GM19468 (cell line): ENCODE results near the gene FJX1.

Experiments
- ATAC-seq: cut with Tn5 transposase; IDR thresholded peaks from one replicate; pipeline ENCODE4 v1.9.1; 2021; ENCODE audit warnings: mild to moderate bottlenecking, moderate library complexity, moderate number of reproducible peaks; ENCODE audit not compliant: unreplicated experiment; ENCODE audit errors: extremely low read depth

Gene FJX1

DNA sequence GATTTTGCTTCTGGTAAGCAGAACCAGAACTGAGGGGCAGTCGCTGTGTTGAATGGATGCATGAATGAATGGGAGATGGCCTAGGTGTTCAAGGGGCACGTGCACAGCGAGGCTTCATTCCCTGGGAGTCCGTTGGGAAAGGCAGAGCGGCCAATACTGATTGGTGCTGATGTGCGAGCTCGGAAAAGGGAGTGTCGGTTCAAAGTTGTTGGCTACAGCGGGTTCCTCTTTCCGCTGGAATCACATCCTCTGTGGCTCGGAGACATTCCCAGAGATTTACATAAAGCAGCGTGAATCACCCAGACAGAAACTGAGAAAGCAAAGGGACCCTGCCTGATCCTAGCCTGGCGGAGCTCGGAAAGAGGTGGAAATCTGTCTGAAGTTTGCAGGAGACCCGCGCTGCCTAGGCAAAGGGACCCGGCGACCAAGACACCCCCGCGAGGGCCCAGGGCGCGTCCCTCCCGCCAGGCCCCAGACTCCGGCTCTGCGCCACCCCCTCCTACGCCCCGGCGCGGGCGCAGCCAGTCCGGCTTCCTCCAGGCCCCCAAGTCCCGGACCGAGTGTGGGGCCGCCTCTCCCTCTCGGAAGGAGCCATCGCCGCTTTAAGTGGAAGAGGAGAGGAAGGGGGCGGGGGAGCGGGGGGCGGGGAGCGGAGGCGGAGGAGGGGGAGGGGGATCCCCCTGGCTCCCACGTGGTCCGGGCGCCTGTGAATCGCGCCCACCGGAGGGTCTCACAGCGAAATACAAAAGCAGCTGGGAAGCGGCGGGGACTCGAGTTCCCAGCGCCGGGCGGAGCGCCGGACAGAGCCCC lies at the start of gene FJX1:
TSS of gene FJX1 (plus strand) at position 774 of the 810 bp plus-strand sequence. CDS start 177 bp downstream, outside the sequence.
- ATAC-seq = no peak

- ATAC-seq = no peak
These were observed 46.6 kb upstream of the FJX1 start for GRCh38 chr11:35571696-35572095.

GRCh38 chr11:35579557-35580396 lies 38.5 kb upstream of the FJX1 start:
- ATAC-seq = no peak

GRCh38 chr11:35580397-35580781 lies 37.9 kb upstream of the FJX1 start:
- no peak for ATAC-seq

- ATAC-seq = no peak
These were observed 36.2 kb upstream of the FJX1 start for GRCh38 chr11:35582033-35582432.

GRCh38 chr11:35583126-35583525 lies 35.1 kb upstream of the FJX1 start:
- ATAC-seq = no peak

GRCh38 chr11:35583843-35584242 lies 34.4 kb upstream of the FJX1 start:
- no peak for ATAC-seq

DNA sequence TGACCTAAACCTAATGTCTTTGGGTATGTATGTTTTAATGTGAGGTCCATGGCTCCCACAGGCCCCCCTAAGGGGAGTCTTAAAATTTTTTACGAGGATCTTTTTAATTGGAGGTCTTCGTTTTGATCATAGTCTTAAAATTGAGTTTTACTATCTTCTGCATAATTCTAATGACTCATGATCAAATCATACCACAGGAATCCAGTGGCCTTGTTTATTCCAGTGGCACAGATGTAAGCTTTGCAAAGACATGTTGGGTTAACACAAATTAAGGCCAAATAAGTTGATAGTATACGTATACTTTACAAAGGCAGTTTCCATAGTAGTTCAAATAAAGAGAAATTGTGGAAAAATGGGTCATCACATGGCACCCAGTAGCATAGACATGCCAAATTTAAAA lies 33.9 kb upstream of the FJX1 start:
- ATAC-seq = no peak

- no peak for ATAC-seq
These were observed 32.8 kb upstream of the FJX1 start for GRCh38 chr11:35585416-35585815.

GRCh38 chr11:35586222-35586621 lies 32.0 kb upstream of the FJX1 start:
- no peak for ATAC-seq

DNA sequence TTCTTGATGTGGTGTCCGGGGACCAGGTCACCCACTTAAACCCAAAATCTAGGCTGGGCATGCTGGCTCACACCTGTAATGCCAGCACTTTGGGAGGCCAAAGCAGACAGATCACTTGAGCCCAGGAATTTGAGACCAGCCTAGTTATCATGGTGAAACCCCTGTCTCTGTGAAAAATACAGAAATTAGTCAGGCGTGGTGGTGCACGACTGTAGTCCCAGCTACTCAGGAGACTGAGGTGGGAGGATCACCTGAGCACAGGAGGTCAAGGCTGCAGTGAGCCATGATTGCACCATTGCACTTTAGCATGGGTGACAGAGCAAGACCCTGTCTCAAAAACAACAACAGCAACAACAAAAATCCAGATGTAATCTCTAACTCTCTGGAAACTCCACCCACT lies 30.3 kb upstream of the FJX1 start:
- no peak for ATAC-seq

DNA sequence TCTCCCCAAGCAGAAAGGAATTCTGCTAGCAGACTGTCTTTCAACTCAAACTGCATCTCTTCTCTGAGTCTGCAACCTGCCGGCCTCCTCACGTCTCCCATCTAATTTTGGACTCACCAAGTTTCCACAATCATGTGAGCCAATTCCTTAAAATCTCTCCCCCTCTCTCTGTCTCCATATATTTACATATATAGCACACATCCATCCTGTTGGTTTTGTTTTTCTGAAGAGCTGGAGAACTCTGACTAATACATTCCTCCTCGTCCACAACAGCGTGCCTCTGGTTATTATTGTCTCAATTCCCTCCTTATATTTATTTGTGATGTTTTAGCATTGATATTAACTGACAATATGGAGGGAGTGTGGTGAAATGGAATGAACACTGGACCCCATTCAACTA lies 29.6 kb upstream of the FJX1 start:
- no peak for ATAC-seq

DNA sequence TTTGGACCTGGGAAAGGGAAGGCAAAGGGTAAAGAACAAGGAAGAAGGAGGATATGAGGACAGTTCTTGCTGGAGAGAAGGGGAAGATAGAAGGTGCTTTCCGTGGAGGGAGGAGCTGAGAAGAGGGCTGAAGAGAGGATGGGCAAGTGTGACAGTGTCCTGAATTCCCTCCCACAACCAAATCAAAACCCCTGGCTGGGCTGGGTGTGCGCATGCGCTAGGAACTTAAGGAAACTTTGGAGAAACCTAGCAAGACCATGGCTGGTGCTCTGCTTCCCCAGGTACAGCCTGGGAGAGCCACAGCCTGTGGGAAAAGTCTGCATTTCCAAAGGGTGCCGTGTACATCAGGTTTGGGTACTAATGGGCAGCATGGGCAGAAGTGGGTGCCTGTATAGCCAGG lies 29.0 kb upstream of the FJX1 start:
- no peak for ATAC-seq

- ATAC-seq = no peak
These were observed 27.8 kb upstream of the FJX1 start for GRCh38 chr11:35590412-35590811.

DNA sequence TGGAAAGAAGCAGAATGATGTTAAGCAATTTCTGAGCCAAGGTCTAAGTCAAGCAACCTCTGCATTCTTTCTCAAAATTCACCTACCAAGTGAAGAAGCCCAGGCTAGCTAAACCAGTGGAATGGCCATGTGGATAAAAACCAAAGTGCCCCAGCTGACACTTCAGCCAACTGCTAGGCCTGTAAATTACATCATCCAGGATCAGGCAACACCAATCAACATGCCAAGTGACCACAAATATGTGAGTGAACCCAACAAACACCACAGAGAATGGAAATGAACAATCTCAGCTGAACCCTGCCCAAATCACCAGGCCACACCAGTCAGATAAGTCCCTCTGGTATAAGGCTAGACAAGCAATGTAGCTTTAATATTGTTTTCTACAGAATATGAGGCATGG lies 25.1 kb upstream of the FJX1 start:
- ATAC-seq = no peak

DNA sequence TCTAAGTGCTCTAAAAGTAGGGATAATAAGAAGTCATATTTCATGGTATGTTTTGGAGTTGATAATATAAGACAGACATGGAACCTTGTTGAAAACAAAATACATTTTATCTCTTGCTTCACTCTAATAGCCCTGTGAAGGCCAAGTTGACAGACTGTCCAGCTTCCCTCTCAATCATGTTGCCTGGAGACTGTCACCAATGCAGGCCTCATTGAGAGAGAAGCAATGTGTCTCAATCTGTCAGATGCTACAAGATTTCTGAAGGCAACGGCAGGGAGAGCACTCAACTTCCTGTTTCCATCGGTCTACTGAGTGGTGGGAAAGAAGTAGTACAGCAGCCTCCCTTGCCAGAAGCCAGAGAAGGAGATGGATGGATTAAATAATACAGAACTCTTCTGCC lies 23.6 kb upstream of the FJX1 start:
- ATAC-seq = no peak

DNA sequence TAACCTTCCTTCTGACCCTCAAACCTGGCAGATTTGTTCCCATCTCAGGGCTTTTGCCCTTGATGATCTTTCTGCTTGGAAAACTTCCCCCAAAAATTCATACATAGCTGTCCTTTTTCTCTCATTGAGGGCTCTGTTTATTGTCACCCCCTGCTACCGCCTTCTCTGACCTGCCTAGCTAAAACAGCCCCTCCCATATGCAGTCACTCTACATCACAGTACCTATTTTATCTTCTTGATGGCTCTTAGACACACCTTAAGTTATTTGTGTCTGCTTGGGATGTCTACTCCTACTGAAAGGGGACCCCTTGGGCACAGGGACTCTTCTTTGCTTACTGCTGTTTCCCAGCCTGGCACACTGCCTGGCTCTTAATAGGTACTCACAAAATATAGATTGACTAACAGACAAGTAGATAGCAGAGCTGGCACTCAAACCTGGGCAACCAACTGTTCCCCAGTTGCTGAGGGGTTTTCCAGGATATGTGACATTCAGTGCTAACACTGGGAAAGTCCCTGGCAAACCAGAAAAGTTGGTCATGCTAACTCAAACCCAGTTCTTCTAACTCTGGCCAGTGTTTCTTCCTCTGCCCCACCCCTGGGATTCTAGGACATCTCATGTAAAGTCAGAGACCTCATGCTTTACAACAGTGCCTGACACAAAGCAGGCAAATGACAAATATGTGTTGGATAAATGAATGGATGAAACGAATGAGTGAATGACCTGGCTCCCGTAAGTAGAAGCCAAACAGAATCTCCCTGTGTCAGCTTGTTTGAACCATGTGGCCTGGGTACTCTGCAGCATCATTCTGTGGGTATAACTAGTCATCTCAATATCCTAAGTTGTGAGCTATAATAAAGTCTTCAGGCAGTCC lies 19.8 kb upstream of the FJX1 start:
- peak; percentile 42 for ATAC-seq

GRCh38 chr11:35600331-35600838 lies 17.9 kb upstream of the FJX1 start:
- no peak for ATAC-seq

- no peak for ATAC-seq
These were observed 16.0 kb upstream of the FJX1 start for GRCh38 chr11:35602160-35602793.

DNA sequence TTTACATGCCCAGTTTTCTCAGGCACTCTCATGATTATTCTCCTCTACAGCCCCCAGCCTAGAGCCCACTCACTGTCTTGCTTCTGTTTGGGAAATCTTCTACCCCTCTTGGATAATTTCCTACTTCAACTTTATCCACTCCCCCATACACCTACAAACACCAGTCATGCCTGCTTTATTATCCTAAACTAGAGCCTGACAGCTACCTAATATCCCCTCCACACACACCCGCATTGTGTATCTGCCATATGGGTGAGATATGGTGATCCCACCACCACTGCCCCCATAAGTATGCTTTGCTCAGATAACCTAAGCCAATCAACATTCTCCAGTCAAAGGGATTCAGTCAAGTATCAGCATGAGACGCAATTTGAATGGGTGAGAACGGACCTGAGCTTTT lies 15.3 kb upstream of the FJX1 start:
- no peak for ATAC-seq
